ELR (cell line): ENCODE results near the gene IFIT1.
"Not testable (repeated sequence)": the region's sequence is repeated elsewhere in the genome, so short reads cannot be mapped to it uniquely, and the experiment has no call there.

Source experiments
- DNase-seq: peaks from one replicate; pipeline ENCODE4 v3.0.0-alpha.2; 2015; ENCODE audit warnings: low read depth

IFIT1 gene

GRCh38 chr10:89440226-89441009, 48.0 kb downstream of the IFIT1 start:
- DNase-seq = no peak

GRCh38 chr10:89442289-89442688, 49.9 kb downstream of the IFIT1 start:
- no peak for DNase-seq

GRCh38 chr10:89444819-89445218, 52.4 kb downstream of the IFIT1 start:
- DNase-seq = not testable (repeated sequence)

GRCh38 chr10:89450901-89451300, 58.5 kb downstream of the IFIT1 start:
- DNase-seq = no peak

GRCh38 chr10:89452193-89452592, 59.8 kb downstream of the IFIT1 start:
- no peak for DNase-seq

GRCh38 chr10:89454561-89455347, 62.3 kb downstream of the IFIT1 start:
- DNase-seq = no peak
